ENCODE data around the gene SPEG. TPM values are rescaled to one million over a fixed set of nuclear protein-coding genes. Genes with fewer than 3 reads are reported as not detected.

SPEG gene
- total and polyA plus RNA-seq, 2 of the 13 experiments (the other 11 are each of a cell fraction or from before 2014, with no cell fraction given): 0.18 to 0.24 TPM

GRCh38 chr2:219538504-219538951, 103.9 kb downstream of the SPEG start:
- FAIRE-seq: no peak
- H3K27ac ChIP-seq (ENCODE audit: extremely low read length, insufficient read depth, low read length): no peak overlapping the region
- ChIA-PET CTCF (ENCODE audit: low intra/inter-chr PET ratio, low total read pairs) (interaction anchor here (1.5 kb wide), 1 partner anchor 104 kb away, joined by 8 read pairs; no protein-coding TSS in a partner anchor), POLR2A (interaction anchor here (1.4 kb wide), 1 partner anchor 22 kb away, joined by 4 read pairs; no protein-coding TSS in a partner anchor)
- intact Hi-C loops (cut with micrococcal nuclease; ENCODE audit: unreplicated experiment) (loop anchor here (10.0 kb wide), 1 partner anchor 244 kb away; no protein-coding TSS in a partner anchor), in situ Hi-C loops (cut with HindIII; ENCODE audit: extremely low pct_ligation_motif_present, low pct_unique_long_range_greater_than_20kb) (no loop called here)
- peaks cover 45% of the 10 kb centered on the region for H3K4me1 ChIP-seq (ENCODE audit: insufficient read depth, low read length)
- no peak for DNase-seq (ENCODE audit: low spot score)
- H3K4me2 ChIP-seq (ENCODE audit: low read depth, low read length): 0 out of 2 replicates have a peak overlapping the region, but pooled peaks have one; percentile 51
- peaks cover 46% of the 10 kb centered on the region for H4K20me1 ChIP-seq (ENCODE audit: insufficient read depth, low read length)
- ATAC-seq: no peak
- no TSS peak for BruUV-seq (replicated peaks)
- H3K9me3 ChIP-seq (ENCODE audit: low read length): no peaks in the 10 kb centered on the region
- peaks cover 2 to 32% of the 10 kb centered on the region in 2 experiments; a peak in 4 of 5 replicates for H3K27me3 ChIP-seq (ENCODE audit: control insufficient read depth in 1 of 2, insufficient read depth in 2 of 2, low read length in 2 of 2)
- peaks cover 15 to 27% of the 10 kb centered on the region in 2 experiments for H3K36me3 ChIP-seq (replicated peaks in 1 of 2; ENCODE audit: control insufficient read depth in 1 of 2, insufficient read depth in 2 of 2, low read length in 2 of 2)
- H3K79me2 ChIP-seq (ENCODE audit: insufficient read depth, low read length): peaks cover 20% of the 10 kb centered on the region
- no peak overlapping the region for H3K9ac ChIP-seq (ENCODE audit: insufficient read depth, low read depth, low read length)
- no peak overlapping the region for H2AFZ ChIP-seq (ENCODE audit: low read length)
- WGBS (ENCODE audit: low lambda C conversion rate): 86% methylated on average over 6 of the region's 6 CpGs
- no peak overlapping the region for H3K4me3 ChIP-seq (replicated peaks in 1 of 3; ENCODE audit: insufficient read depth in 1 of 3, low read depth in 2 of 3, low read length in 3 of 3)
- TF ChIP-seq ZNF572 (CRISPR knock-in tag; IDR thresholded peaks at IDR 0.05) (no peak), MYC (CRISPR knock-in tag; IDR thresholded peaks at IDR 0.05; ENCODE audit: borderline replicate concordance) (0 out of 2 replicates have a peak, but pooled peaks have one; percentile 6), FOXP1 (IDR thresholded peaks at IDR 0.05) (no peak), FOXP1 (CRISPR knock-in tag; IDR thresholded peaks at IDR 0.05) (no peak), FOXP4 (CRISPR knock-in tag; IDR thresholded peaks at IDR 0.05) (0 out of 2 replicates have a peak, but pooled peaks have one; percentile 2), PPARG (CRISPR knock-in tag; conservative IDR thresholded peaks at IDR 0.05) (no peak), NFKB2 (CRISPR knock-in tag; IDR thresholded peaks at IDR 0.05; ENCODE audit: borderline replicate concordance) (peak; percentile 62; the same call in 1 of the 2 replicates), ZNF225 (CRISPR knock-in tag; IDR thresholded peaks at IDR 0.05) (no peak), HNF1A (IDR thresholded peaks at IDR 0.05; ENCODE audit: low read depth) (no peak), HNF1A (CRISPR knock-in tag; IDR thresholded peaks at IDR 0.05; ENCODE audit: borderline replicate concordance) (0 out of 2 replicates have a peak, but pooled peaks have one; percentile 45), MIER3 (CRISPR knock-in tag; IDR thresholded peaks at IDR 0.05; ENCODE audit: borderline replicate concordance) (no peak), ZC3H13 (CRISPR knock-in tag; IDR thresholded peaks at IDR 0.05) (peak; percentile 13; the same call in 1 of the 2 replicates), ETS1 (CRISPR knock-in tag; IDR thresholded peaks at IDR 0.05) (0 out of 2 replicates have a peak, but pooled peaks have one; percentile 24), FOXJ3 (CRISPR knock-in tag; IDR thresholded peaks at IDR 0.05; ENCODE audit: borderline replicate concordance) (no peak), ZFP36L1 (CRISPR knock-in tag; IDR thresholded peaks at IDR 0.05) (0 out of 2 replicates have a peak, but pooled peaks have one; percentile 49), ZNF543 (CRISPR knock-in tag; IDR thresholded peaks at IDR 0.05) (0 out of 2 replicates have a peak, but pooled peaks have one; percentile 18), MYNN (CRISPR knock-in tag; IDR thresholded peaks at IDR 0.05; ENCODE audit: low read depth) (no peak)
